SIG-M5 treated with dmso at 0.1 percent for 504 hours (cell line): ENCODE data around the gene DNAH11.
"Not testable (repeated sequence)": the region's sequence is repeated elsewhere in the genome, so short reads cannot be mapped to it uniquely, and the experiment has no call there.

Source experiments
- DNase-seq: peaks from one replicate; lab custom pipeline; 2025; ENCODE audit not compliant: unreplicated experiment; lab: John Stamatoyannopoulos, UW

DNAH11 gene

GRCh38 chr7:21867816-21868575, 325.2 kb downstream of the DNAH11 start:
- DNase-seq, result no peak

GRCh38 chr7:21868576-21868850, 325.7 kb downstream of the DNAH11 start:
- no peak for DNase-seq

GRCh38 chr7:21869785-21870402, 327.1 kb downstream of the DNAH11 start:
- no peak for DNase-seq

GRCh38 chr7:21883069-21883468, 340.2 kb downstream of the DNAH11 start:
- DNase-seq, result no peak

- not testable (repeated sequence) for DNase-seq
Measured at GRCh38 chr7:21883501-21883900, 340.7 kb downstream of the DNAH11 start.

- DNase-seq, result no peak
Measured at GRCh38 chr7:21884496-21884895, 341.7 kb downstream of the DNAH11 start.

GRCh38 chr7:21886396-21886795, 343.6 kb downstream of the DNAH11 start:
- no peak for DNase-seq

- DNase-seq, result no peak
Measured at GRCh38 chr7:21887353-21887752, 344.5 kb downstream of the DNAH11 start.

- no peak for DNase-seq
Measured at GRCh38 chr7:21887779-21888178, 344.9 kb downstream of the DNAH11 start.

- no peak for DNase-seq
Measured at GRCh38 chr7:21891291-21891690, 348.5 kb downstream of the DNAH11 start.

GRCh38 chr7:21893401-21893800, 350.6 kb downstream of the DNAH11 start:
- no peak for DNase-seq

- no peak for DNase-seq
Measured at GRCh38 chr7:21898265-21898930, 355.6 kb downstream of the DNAH11 start.

- no peak for DNase-seq
Measured at GRCh38 chr7:21902240-21902639, 359.4 kb downstream of the DNAH11 start.

- no peak for DNase-seq
Measured at GRCh38 chr7:21903020-21903786, 360.4 kb downstream of the DNAH11 start.

GRCh38 chr7:21908746-21909145, 365.9 kb downstream of the DNAH11 start:
- DNase-seq, result no peak

GRCh38 chr7:21910253-21910652, 367.4 kb downstream of the DNAH11 start:
- no peak for DNase-seq

GRCh38 chr7:21911341-21911875, 368.6 kb downstream of the DNAH11 start:
- DNase-seq, result no peak

GRCh38 chr7:21912305-21912704, 369.5 kb downstream of the DNAH11 start:
- no peak for DNase-seq

GRCh38 chr7:21912931-21913780, 370.3 kb downstream of the DNAH11 start:
- no peak for DNase-seq

- DNase-seq, result no peak
Measured at GRCh38 chr7:21914671-21915070, 371.8 kb downstream of the DNAH11 start.
